GM12875 (cell line): ENCODE measurements around the gene AGK.

Experiments used
- H3K4me3 ChIP-seq: one replicate; pipeline ENCODE4 v1.5.1; 2011; ENCODE audit warnings: low read depth, low read length, control low read depth
- CTCF ChIP-seq: IDR thresholded peaks from 2 replicates; pipeline ENCODE4 v1.5.1; 2011; ENCODE audit warnings: low read depth, mild to moderate bottlenecking, control low read depth, inconsistent platforms, low read length, moderate library complexity, borderline replicate concordance; ENCODE audit not compliant: insufficient read depth

The AGK gene

GRCh38 chr7:141652691-141653090 lies 101.5 kb downstream of the AGK start:
- no peak overlapping the region for H3K4me3 ChIP-seq
- TF ChIP-seq CTCF, result no peak

GRCh38 chr7:141654551-141654950 lies 103.3 kb downstream of the AGK start:
- peak; percentile 73; the same call in 1 of the 2 replicates for TF ChIP-seq CTCF
- no peak overlapping the region for H3K4me3 ChIP-seq

GRCh38 chr7:141659501-141659900 lies 108.3 kb downstream of the AGK start:
- TF ChIP-seq CTCF, result no peak
- H3K4me3 ChIP-seq, result no peak overlapping the region

- TF ChIP-seq CTCF, result no peak
- no peak overlapping the region for H3K4me3 ChIP-seq
Measured at GRCh38 chr7:141660259-141660658, 109.0 kb downstream of the AGK start.

- no peak for TF ChIP-seq CTCF
- H3K4me3 ChIP-seq, result no peak overlapping the region
Measured at GRCh38 chr7:141663081-141663849, 112.1 kb downstream of the AGK start.

GRCh38 chr7:141664450-141664849 lies 113.2 kb downstream of the AGK start:
- no peak overlapping the region for H3K4me3 ChIP-seq
- TF ChIP-seq CTCF, result no peak
